NCI-H1436 (cell line): ENCODE data around the gene TCF12.

Experiments
- DNase-seq: peaks from one replicate; lab custom pipeline; 2025; lab: John Stamatoyannopoulos, UW

TCF12 gene

GRCh38 chr15:57018151-57018550, 99.7 kb downstream of the TCF12 start:
- DNase-seq = no peak

- DNase-seq = no peak
Observed at GRCh38 chr15:57019496-57020160, 101.2 kb downstream of the TCF12 start.

DNA sequence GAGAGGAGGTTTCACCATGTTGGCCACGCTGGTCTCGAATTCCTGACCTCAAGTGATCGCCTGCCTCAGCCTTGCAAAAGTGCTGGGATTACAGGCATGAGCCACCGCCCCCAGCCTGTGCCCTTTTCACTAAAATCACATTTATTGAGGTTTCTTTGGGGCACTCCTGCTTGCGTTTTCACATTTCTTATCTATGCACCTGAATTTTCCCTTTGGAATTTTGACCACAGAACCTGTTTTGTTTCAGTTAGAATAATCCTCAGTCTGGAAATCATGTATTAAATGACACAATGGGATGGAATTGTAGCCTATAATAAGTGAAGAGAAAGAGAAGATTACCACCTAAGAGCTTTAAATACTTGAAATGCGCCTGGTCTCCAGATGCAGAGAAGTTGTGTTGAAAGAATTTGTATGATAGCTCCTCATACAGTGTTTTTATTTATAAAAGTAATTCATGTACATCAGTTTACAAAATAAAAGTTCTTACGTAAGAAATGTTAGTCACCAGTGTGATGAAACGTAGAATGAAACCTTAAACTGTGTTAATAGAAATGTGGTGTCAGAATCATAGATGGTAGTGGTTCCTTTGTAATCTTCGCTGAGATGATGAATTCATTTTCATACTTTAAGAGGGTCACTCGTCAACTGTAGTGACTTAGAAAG, 107.0 kb downstream of the TCF12 start:
- no peak for DNase-seq

GRCh38 chr15:57026016-57026592, 107.7 kb downstream of the TCF12 start:
- no peak for DNase-seq

GRCh38 chr15:57027596-57027995, 109.2 kb downstream of the TCF12 start:
- no peak for DNase-seq

- DNase-seq = no peak
Observed at GRCh38 chr15:57028176-57028575, 109.7 kb downstream of the TCF12 start.

- no peak for DNase-seq
Observed at GRCh38 chr15:57030011-57030410, 111.6 kb downstream of the TCF12 start.

GRCh38 chr15:57031082-57031481, 112.6 kb downstream of the TCF12 start:
- no peak for DNase-seq

- no peak for DNase-seq
Observed at GRCh38 chr15:57031605-57032004, 113.2 kb downstream of the TCF12 start.

GRCh38 chr15:57032338-57032737, 113.9 kb downstream of the TCF12 start:
- DNase-seq = no peak

GRCh38 chr15:57033715-57034439, 115.4 kb downstream of the TCF12 start:
- DNase-seq = no peak

- DNase-seq = no peak
Observed at GRCh38 chr15:57034613-57035012, 116.2 kb downstream of the TCF12 start.

DNA sequence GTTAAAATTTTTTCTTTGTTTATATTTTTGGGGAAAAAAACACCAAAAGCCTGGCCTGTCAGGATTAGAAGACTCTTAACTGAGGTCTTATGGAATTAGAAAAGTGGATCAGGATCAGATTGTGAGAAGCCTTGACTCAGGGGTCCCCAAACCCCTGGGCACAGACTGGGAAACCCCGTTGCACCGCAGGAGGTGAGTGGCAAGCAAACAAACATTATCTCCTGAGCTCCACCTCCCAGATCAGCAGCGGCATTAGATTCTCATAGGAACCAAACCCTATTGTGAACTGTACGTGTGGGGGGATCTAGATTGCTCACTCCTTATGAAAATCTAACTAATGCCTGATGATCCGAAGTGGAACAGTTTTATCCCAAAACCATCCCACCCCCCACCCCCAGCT, 117.2 kb downstream of the TCF12 start:
- DNase-seq = no peak

DNA sequence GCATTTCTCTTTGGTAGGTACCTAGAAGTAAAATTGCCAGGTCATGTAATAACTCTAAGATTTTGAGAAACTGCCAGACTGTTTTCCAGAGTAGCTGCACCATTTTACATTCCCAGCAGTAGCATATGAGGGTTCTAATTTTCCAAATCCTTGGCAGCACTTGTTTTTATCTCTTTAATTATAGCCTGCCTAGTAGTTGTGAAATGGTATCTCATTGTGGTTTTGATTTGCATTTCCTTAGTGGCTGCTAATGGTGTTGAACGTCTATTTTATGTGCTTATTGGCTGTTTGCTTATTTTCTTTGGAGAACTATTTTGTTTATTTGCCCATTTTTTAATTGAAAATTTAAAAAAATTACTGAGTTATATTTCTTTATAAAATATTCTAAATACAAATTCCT, 117.9 kb downstream of the TCF12 start:
- DNase-seq = no peak

GRCh38 chr15:57037548-57037947, 119.1 kb downstream of the TCF12 start:
- no peak for DNase-seq

DNA sequence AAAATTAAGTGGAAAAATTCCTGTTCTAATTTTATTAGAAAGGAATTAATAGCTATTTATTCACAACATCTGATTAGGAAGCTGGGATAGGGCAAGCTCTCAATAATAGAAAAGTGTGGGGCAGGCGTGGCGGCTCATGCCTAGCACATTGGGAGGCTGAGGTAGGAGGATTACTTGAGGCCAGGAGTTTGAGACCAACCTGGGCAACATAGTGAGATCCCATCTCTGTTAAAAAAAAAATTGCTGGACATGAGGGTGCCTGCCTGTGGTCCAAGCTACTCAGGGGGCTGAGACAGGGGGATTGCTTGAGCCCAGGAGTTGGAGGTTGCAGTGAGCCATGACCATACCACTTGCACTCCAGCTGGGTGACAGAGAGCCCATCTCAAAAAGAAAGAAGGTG, 119.6 kb downstream of the TCF12 start:
- no peak for DNase-seq

- DNase-seq = no peak
Observed at GRCh38 chr15:57038496-57038895, 120.1 kb downstream of the TCF12 start.

DNA sequence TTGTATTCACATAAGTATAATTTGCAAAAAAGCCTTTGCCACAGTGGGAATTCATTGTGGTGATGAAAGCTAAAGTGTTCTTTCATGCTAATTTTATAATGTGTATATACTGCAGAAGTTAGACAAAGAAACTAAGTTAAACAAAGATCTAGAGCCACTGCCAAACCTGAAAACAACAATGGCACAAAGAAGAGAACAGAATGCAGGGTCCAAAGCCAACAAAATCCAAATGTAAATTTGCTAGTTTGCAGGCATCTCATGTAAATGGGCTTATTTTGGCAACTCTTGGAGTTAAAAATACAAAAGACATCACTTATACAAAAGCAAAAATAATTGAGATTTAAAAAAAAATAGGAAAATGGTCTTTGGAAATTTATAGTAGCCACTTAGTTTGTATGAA, 123.0 kb downstream of the TCF12 start:
- DNase-seq = no peak

DNA sequence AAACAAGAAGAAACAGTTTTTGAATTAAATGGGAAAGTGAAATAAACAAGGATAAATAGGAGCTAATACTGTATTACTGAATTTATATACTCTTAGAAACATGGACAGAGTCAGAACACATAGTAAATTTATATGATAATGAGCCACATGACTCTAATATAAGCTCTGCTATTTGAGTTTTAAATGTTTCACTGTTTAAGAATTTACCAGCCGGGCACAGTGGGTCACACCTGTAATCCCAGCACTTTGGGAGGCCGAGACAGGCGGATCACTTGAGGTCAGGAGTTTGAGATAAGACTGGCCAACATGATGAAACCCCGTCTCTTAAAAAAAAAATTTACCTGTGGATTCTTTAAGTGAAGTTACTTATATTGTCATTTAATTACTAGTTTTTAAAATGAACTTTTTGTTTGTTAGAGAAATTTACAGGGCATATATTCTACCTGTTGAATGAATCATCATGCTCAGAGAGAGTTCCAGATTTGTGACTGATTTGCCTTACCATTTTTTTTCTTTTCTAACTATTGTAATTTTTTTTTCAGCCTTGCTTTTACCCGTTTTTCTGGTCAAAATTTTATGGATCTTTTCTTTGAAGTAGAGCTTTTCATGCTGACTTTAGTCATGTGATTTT, 125.7 kb downstream of the TCF12 start:
- DNase-seq = no peak

DNA sequence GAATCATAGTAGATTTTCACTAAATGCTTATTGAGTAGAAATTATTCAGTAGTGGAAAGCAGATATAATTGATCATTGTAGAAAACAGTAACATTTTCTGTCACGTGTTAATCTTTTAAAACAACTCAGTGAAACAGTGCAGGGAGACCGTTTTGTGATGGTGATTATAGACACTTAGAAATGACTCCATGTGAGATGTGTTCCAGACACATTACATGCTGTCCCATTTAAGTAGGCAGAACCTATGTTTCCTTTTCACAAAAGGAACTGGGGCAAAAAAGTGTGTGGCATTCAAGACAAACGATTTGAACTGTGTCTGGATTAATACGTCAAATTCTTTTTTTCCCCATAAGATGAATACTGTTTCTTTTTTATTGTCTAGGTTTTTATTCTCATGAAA, 126.5 kb downstream of the TCF12 start:
- no peak for DNase-seq

DNA sequence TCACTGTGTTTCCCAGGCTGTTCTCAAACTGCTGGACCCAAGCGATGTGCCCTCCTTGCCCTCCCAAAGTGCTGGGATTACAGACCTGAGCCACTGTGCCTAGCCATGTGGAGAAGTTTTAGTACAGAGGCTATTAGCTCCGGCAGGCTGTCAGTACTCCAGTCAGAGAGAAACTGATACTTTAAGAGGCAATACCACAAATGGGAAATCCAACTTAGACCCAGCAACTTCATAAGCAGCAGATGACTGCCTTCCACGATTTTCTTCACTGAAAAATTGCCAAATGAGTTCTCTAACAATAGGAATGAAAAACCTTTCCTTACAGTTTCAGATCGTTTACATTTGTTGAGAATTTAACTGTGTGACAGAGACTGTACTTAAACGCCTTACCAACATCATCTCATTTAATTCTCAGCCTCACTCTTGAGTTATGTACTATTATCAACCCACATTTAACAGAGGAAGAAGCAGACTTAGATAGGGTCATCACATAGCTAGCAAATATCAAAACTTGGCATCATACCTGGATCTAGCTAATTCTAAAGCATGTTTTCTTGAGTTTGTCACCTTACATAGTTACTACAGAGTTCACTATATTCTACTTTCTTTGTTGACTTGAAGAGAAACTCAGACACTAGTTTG, 127.4 kb downstream of the TCF12 start:
- no peak for DNase-seq
